Prostate gland (tissue), 2 donors: ENCODE data around the gene FAM78A. TPM values are rescaled to one million over a fixed set of nuclear protein-coding genes. Genes with fewer than 3 reads are reported as not detected.
A peak's percentile ranks its signal among the peaks of the same experiment; 100 is the strongest.

Experiments
- DNase-seq: peaks from one replicate; pipeline ENCODE4 v3.0.0-alpha.2; 2019; ENCODE audit warnings: low spot score
- H3K27ac ChIP-seq, 2 donors: fragments of 200-600 bp; sonication (generic); 2 replicates each; pipeline ENCODE4 v1.5.1; 2017 to 2019
- H3K27me3 ChIP-seq: fragments of 200-600 bp; sonication (generic); replicated peaks from 2 replicates; pipeline ENCODE4 v1.5.1; 2019; ENCODE audit not compliant: insufficient read depth
- H3K36me3 ChIP-seq, 2 donors: fragments of 200-600 bp; sonication (generic); 1 replicate in 1 of 2; 2 replicates in 1 of 2; pipeline versions ENCODE4 v1.5.1 to v1.8.1; 2017 to 2019
- H3K4me1 ChIP-seq: fragments of 200-600 bp; sonication (generic); replicated peaks from 2 replicates; pipeline ENCODE4 v1.5.1; 2019
- H3K4me3 ChIP-seq, 2 donors: fragments of 200-600 bp; sonication (generic); 2 replicates each; pipeline ENCODE4 v1.5.1; 2017 to 2019
- H3K9me3 ChIP-seq: fragments of 200-600 bp; sonication (generic); 2 replicates; pipeline ENCODE4 v1.5.1; 2017
- CTCF ChIP-seq, 4 experiments: fragments of 200-600 bp in 2 of 4; fragments of 450-650 bp in 2 of 4; sonication (generic) in 2 of 4; IDR thresholded peaks; 1 replicate in 3 of 4; 2 replicates in 1 of 4; pipeline ENCODE4 v1.5.1; 2016 to 2019; ENCODE audit warnings: antibody characterized with exemption in 4 of 4, mild to moderate bottlenecking in 2 of 4, moderate library complexity in 2 of 4
- POLR2A ChIP-seq: fragments of 450-650 bp; IDR thresholded peaks from one replicate; pipeline ENCODE4 v1.6.1; 2016; ENCODE audit warnings: antibody characterized with exemption, mild to moderate bottlenecking
- POLR2AphosphoS5 ChIP-seq: sonication (generic); formaldehyde crosslinking; IDR thresholded peaks from one replicate; pipeline ENCODE4 v1.6.1; 2017; ENCODE audit warnings: antibody characterized with exemption
- WGBS: methylation state at CpG from one replicate; pipeline ENCODE4 v1.1.5; 2018; 5-methylcytosine and 5-hydroxymethylcytosine counted together
- intact Hi-C: fragments of 100-400 bp; cut with DNase I; formaldehyde crosslinking; loops from one replicate; pipeline ENCODE4 v1.14.2; 2022
- total RNA-seq, 2 donors: library from RNA; depleted of rRNA; stranded (reverse); fragments of >200 nt; gene quantifications; one replicate each; pipeline ENCODE4 v1.1.0, GENCODE V29; 2016

FAM78A gene
- total RNA-seq, 2 donors from 2014 or later: 0.73 to 16.4 TPM

- 67% methylated on average over 8 of the region's 10 CpGs for WGBS
- TF ChIP-seq POLR2A: no peak
- no peak for TF ChIP-seq CTCF (IDR thresholded peaks at IDR 0.05)
- TF ChIP-seq POLR2AphosphoS5: no peak
- Histone ChIP-seq H3K4me1 (no peaks in the 10 kb centered on the region), H3K9me3 (no peaks in the 10 kb centered on the region), H3K4me3 (no peak overlapping the region), H3K27me3 (no peaks in the 10 kb centered on the region), H3K27ac (no peak overlapping the region), H3K36me3 (no peaks in the 10 kb centered on the region)
- no peak for DNase-seq
- intact Hi-C loops: loop anchor here (5.0 kb wide), 1 partner anchor 49 kb away; no protein-coding TSS in a partner anchor
Observed at GRCh38 chr9:131278702-131279111, 2.4 kb upstream of the FAM78A start.

GRCh38 chr9:131277910-131278701 lies 1.8 kb upstream of the FAM78A start:
- WGBS: 12% methylated on average over 47 of the region's 59 CpGs
- peak overlapping the region; percentile 47 to 63 for H3K4me3 ChIP-seq
- H3K27ac ChIP-seq: peak overlapping the region in 1 of 2 donors; percentile 35
- no peaks in the 10 kb centered on the region for H3K36me3 ChIP-seq
- peak; percentile 69 for DNase-seq
- H3K4me1 ChIP-seq: no peaks in the 10 kb centered on the region
- intact Hi-C loops: loop anchor here (5.0 kb wide), 1 partner anchor 49 kb away; no protein-coding TSS in a partner anchor
- H3K27me3 ChIP-seq: no peaks in the 10 kb centered on the region
- TF ChIP-seq POLR2AphosphoS5: peak; percentile 80
- TF ChIP-seq CTCF (IDR thresholded peaks at IDR 0.05): no peak
- TF ChIP-seq POLR2A: no peak
- H3K9me3 ChIP-seq: no peaks in the 10 kb centered on the region

- no peaks in the 10 kb centered on the region for H3K27me3 ChIP-seq
- no peaks in the 10 kb centered on the region for H3K4me1 ChIP-seq
- DNase-seq: no peak
- H3K36me3 ChIP-seq: no peaks in the 10 kb centered on the region
- H3K9me3 ChIP-seq: no peaks in the 10 kb centered on the region
- peak overlapping the region; percentile 35 to 51 for H3K27ac ChIP-seq
- intact Hi-C loops: loop anchor here (5.0 kb wide), 1 partner anchor 50 kb away; no protein-coding TSS in a partner anchor
- TF ChIP-seq POLR2AphosphoS5: no peak
- 1% methylated on average over 62 of the region's 78 CpGs for WGBS
- peak overlapping the region; percentile 47 to 63 for H3K4me3 ChIP-seq
Observed at GRCh38 chr9:131277287-131277909, 1.1 kb upstream of the FAM78A start.

- no peak overlapping the region for H3K27ac ChIP-seq
- intact Hi-C loops: loop anchor here (5.0 kb wide), 1 partner anchor 50 kb away; no protein-coding TSS in a partner anchor
- 1% methylated on average over 24 of the region's 60 CpGs for WGBS
- H3K4me1 ChIP-seq: no peaks in the 10 kb centered on the region
- TF ChIP-seq CTCF (IDR thresholded peaks at IDR 0.05) (no peak), POLR2A (no peak), POLR2AphosphoS5 (no peak)
- no peaks in the 10 kb centered on the region for H3K27me3 ChIP-seq
- DNase-seq: no peak
- peak overlapping the region; percentile 47 to 63 for H3K4me3 ChIP-seq
- H3K9me3 ChIP-seq: no peaks in the 10 kb centered on the region
- H3K36me3 ChIP-seq: no peaks in the 10 kb centered on the region
Observed at GRCh38 chr9:131276891-131277286, 579 bp upstream of the FAM78A start.

- Histone ChIP-seq H3K36me3 (no peaks in the 10 kb centered on the region), H3K4me3 (peak overlapping the region; percentile 47 to 63), H3K4me1 (no peaks in the 10 kb centered on the region), H3K27ac (no peak overlapping the region), H3K27me3 (no peaks in the 10 kb centered on the region), H3K9me3 (no peaks in the 10 kb centered on the region)
- DNase-seq: no peak
- 86% methylated on average over 29 of the region's 29 CpGs for WGBS
- intact Hi-C loops: loop anchor here (5.0 kb wide), 1 partner anchor 52 kb away; no protein-coding TSS in a partner anchor
- no peak for TF ChIP-seq CTCF (IDR thresholded peaks at IDR 0.05)
- no peak for TF ChIP-seq POLR2AphosphoS5
- no peak for TF ChIP-seq POLR2A
Observed at GRCh38 chr9:131275332-131276093, 797 bp downstream of the FAM78A start.
